HG02588 (cell line): ENCODE results near the gene SMIM38.
"Not testable (repeated sequence)": the region's sequence is repeated elsewhere in the genome, so short reads cannot be mapped to it uniquely, and the experiment has no call there.

ENCODE experiments used
- ATAC-seq: cut with Tn5 transposase; IDR thresholded peaks from one replicate; pipeline ENCODE4 v1.9.1; 2021; ENCODE audit warnings: mild to moderate bottlenecking, moderate library complexity; ENCODE audit not compliant: unreplicated experiment

SMIM38 gene

DNA sequence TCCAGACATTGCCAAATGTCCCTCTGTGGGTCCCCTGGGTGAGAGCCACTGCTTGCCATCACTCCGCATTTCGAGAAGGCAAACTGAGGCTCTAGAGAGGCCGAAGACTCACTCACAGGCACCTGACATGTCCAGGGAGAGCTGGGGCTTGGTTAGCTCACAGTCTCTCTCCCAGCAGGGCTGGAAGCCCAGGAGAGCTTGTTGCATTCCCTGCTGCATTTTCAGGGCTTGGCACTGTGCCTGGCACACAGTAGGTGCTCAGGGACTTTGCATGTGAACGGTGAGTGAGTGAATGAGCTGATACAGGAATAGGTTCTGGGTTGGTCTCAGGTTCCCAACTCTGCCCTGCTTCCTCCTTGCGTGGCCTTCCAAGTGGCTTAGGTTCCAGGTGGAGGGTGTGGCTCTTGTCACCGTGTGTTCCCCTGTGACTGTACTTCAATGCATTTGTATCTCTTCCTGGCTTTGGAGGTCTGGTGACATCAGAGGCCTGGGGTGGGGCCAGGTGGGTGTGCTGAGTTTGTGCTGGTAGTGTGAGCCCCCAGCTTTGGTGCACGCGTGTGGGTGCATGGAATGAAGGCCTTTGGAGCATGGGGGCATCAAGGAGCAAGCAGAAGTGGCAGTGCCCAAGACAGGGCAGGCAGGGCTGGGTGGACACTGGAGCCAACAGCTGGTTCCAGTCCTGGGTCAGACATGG is 18.4 kb upstream of the SMIM38 start:
- ATAC-seq: no peak

DNA sequence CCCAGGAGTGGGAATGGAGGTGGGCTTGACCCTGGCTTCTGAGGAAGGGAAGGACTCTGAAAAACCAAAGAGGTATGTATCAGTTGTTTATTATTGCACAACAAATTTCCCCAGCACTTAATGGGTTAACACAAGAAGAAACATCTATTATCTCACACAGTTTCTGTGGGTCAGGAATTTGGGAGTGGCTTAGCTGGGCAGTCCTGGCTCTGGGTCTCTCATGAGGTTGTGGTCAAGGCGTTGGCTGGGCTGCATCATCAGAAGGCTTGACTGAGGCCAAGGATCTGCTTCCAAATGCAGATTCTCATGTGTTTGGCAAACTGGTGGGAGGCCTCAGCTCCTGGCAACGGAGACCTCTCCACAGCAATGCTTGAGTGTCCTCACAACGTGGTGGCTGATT is 17.5 kb upstream of the SMIM38 start:
- ATAC-seq: no peak

DNA sequence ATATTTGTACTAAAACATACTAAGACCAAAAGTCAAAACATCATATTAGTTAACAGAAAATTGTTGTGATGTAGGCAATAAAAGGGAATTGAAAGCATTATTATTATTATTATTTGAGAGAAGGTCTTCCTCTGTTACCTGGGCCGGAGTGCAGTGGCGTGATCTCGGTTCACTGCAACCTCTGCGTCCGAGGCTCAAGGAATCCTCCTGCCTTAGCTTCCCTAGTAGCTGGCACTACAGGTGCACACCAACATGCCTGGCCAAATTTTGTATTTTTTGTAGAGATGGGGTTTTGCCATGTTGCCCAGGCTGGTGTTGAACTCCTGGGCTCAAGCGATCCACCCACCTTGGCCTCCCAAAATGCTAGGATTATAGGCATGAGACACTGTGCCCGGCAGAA is 15.6 kb upstream of the SMIM38 start:
- ATAC-seq: not testable (repeated sequence)

DNA sequence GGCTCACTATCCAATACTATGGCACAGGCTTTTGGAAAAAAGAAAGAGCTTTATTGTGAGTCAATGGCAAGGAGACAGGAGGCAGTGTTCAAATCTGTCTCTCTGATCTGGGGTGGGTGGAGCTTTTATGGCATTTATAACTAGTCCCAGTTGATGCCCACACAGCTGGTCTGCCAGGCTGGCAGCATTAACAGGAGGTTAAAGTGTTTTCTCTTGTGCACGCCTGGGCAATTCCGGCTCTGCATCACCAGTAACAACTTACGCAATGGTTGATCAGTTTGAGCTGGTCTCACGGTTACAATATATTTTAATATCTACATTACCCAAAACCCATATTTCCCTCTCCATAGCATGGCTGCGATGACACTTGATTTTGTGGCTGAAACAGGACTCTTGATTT is 15.1 kb upstream of the SMIM38 start:
- ATAC-seq: no peak

DNA sequence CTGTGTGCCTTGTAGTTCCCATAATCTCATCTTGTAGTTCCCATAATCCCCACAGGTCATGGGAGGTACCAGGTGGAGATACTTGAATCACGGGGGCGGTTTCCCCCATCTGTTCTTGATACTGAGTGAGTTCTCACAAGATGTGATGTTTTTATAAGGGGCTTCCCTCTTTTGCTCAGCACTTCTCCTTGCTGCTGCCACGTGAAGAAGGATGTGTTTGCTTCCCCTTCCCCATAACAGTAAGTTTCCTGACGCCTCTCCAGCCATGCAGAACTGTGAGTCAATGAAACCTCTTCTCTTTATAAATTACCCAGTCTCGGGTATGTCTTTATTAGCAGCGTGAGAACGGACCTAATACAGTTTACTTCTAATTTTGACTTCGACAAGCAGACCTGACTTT is 14.0 kb upstream of the SMIM38 start:
- no peak for ATAC-seq

DNA sequence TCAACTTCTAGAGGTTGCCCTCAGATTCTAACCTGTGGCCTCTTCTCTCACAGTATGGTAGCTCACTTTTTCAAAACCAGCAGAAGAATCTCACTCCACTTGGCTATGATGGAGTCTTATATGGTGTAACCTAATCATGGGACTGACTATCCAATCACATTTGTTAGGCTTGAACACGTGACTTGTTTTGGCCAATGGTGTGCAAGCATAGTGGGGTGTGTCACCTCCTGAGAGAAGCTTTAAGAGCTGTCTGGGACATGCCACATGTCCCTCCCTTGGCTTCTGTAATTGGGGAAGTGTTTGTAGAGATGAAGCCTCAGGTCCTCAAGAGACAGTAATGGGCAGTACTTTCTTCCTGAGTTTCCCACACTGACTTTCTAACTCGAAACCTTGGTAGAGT is 12.8 kb upstream of the SMIM38 start:
- no peak for ATAC-seq

DNA sequence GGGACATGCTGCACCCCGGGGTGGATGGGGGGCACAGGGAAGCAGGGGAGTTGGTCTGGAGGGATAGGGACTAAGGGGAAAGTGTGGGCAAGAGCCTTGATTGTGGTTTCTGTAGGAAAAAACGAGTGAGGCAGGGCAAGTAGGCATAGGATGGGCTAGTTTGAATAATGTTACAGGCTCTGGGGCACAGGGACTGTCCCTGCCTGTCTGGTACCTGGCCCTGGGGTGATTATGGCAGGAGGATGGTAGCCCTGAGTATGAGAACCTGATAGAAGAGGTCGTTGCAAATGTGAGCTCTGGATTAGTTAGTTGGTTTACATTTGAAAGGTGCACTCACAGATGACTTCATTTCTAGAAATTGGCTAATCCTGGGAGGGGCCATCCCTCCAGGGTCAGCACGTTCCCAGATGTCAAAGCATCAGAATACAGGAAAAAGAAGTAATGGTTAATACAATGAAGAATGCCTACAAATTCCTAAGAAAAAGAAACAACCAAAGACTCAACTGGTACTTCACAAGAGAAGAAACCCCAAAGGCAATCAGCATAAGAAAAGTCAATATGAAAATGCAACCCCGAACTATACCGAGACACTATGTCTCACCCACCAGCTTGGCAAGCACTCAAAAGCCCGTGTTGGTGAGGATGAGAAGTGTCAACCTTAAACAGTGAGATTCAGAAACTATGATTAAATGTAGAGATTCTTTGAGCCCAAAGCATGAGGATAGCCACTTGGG is 11.3 kb upstream of the SMIM38 start:
- no peak for ATAC-seq

DNA sequence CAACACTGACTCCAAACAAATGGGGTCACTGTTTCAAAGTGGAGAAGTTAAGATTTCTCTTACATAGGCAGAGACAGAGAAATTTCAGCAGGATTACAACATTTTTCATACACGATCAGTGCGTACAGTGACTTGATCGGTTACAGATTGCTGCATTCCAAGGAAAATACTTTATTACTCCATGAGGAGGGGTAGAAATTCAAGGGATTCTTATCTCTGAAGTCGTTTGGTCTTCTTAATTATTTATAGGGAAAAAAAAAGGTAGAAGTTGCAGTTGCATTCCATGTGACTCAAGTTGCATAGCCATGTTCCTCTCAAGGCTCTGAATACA is 10.7 kb upstream of the SMIM38 start:
- no peak for ATAC-seq

DNA sequence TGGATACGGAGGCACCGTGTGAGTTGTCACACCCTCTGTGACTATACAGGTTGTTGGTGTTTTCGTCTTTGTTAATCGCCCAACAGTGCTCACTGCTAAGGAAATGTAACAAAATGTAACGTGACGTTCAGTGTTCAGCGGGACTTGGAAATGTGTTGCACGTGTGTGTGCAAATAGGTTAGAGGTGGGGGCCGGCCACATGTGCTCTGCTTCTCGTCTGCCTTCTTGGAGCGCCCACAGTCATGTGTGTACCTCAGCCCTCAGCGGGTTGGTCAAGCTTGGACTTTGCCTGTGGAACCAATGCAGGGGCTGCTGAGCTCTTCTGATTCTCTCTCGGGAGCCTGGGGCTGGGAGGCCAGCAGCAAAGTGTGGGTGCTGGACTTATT is 7.4 kb upstream of the SMIM38 start:
- ATAC-seq: no peak

DNA sequence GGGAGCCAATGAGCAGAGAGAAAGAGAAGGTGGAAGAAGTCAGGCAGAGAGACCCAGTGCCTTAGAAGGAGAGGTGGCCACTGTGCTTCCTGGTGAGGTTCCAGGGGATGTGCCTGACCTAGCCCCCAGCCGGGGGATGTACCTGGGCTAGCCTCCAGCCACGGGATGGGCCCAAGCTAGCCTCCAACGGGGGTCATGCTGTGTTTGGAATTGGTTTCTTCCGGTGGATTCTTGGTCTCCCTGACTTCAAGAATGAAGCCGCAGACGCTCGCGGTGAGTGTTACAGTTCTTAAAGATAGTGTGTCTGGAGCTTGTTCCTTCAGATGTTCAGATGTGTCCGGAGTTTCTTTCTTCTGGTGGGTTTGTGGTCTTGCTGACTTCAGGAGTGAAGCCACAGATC is 6.9 kb upstream of the SMIM38 start:
- no peak for ATAC-seq

DNA sequence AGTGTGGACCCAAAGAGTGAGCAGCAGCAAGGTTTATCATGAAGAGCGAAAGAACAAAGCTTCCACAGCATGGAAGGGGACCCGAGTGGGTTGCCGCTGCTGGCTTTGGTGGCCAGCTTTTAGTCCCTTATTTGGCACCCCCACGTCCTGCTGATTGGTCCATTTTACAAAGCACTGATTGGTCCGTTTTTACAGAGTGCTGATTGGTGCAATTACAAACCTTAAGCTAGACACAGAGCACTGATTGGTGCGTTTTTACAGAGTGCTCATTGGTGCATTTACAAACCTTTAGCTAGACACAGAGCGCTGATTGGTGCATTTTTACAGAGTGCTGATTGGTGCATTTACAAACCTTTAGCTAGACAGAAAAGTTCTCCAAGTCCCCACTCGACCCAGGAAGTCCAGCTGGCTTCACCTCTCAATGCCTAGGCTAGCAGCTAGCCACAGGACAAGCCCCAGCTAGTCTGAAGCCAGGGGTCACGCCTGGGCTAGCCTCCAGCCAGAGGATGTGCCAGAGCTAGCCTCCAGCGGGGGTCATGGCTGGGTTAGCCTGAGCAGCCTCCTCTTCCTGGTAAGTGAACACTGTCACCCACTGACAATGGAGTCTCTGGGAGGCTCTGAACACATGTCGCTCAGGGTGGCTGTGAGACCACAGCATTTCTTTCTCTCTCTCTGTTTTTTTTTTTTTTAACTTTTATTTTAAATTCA is 6.2 kb upstream of the SMIM38 start:
- ATAC-seq: not testable (repeated sequence)

DNA sequence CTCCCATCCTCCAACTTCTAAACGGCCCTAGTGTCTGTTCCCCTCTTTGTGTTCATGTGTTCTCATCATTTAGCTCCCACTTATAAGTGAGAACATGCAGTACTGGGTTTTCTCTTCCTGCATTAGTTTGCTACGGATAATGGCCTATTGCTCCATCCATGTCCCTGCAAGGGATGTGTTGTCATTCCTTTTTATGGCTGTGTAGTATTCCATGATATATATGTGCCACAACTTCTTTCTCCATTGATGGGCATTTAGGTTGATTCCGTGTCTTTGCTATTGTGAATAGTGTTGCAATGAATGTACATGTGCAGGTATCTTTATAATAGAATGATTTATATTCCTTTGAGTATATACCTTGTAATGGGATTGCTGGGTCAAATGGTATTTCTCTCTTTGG is 5.6 kb upstream of the SMIM38 start:
- ATAC-seq: no peak

DNA sequence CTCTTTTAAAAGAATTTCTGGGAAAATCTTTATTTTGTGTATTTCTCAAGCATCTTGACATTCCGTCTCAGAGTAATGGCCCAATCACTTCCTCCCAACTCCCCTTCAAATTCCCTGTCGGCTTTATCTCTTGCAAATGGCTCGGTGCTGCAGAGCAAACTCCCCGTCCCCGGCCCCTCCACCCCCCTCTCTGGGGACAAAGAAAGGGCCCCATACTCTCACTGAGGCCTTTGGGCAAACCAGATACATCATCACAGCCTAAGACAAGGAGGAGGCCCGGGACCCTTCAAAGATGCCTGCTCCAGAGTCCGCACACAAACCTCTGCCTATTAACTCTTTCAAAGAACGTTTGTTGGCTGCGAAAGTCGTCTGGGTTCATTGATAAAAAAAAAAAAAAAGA is 3.9 kb upstream of the SMIM38 start:
- ATAC-seq: no peak

DNA sequence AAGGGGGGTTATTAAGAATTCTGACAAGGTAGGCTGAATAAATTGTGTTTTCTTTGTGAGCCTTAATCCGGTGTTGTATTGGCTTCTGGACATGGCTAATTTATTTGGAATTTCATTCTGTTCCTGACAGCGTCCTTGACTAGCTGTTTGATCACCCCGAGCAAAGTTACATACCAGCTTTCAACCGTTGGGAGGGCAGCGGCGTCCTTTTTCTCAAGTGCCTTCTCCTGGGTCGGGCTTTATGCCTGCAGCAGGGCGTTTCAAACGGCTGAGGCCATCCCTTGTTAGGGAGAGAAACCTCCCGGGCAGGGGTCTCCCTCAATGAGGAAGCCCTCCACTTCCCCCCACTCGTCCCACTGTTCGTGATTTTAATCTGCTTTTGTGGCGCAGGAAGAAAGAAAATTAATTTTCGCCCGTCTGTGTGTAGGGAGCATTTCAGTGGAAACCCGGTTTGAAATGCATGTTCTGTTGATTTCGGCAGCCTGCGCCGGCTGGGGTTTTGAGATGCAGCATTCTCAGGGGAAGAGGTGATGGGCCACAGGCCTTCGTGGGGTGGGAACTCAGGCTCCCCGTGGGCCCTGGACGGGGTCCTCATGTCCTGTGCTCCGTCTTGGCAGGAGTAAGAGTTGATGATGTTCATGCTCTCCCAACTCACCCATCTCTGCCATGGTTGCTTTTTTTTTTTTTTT is 2.9 kb upstream of the SMIM38 start:
- no peak for ATAC-seq

DNA sequence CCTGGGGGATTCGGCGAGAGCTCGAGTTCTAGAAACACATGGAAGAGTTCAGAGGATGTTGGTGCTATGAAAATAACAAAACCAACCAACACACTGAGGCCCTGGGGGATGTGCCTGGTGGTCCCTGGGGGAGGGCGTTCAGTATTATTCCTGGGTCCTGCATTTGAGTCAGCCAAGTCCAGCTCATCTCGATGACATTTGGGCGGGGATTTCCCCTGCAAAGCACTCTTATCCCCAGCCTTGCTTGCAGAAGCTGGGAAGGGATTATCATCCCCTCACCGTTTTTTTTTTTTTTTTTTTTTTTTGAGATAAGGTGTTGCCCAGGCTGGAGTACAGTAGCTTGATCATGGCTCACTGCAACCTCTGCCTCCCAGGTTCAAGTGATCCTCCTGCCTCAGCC is 2.1 kb upstream of the SMIM38 start:
- ATAC-seq: no peak

DNA sequence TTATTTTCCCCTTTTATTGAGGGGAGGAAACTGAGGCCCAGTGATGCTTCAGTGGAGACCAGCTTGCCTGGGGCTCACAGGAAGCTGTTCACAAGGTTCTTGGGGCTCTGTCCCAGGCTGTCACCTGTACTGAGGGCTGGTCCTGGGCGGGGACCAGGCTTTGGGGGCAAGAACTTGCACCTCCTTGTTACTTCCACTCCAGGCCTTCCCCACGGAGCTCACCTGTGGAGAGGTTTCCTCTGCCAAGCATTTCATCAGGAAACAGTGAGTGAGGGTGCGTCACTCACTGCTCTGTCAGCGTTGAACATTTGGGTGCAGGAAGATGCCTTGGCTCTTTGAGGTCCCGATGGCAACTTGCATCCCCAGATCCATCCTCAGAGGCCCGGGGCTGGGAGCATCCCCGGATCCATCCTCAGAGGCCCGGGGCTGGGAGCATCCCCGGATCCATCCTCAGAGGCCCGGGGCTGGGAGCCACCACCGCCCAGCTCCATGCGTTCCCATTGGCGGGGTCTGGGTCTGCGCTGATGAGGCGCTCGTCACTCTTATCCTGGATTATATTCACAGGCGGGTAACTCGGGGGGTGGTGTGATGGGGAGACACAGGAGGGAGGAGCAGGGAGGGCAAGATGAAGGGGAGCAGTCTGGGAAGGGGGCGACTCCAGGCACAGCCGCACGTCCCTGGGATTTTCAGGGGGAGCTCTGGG is 1.4 kb upstream of the SMIM38 start:
- ATAC-seq: no peak

DNA sequence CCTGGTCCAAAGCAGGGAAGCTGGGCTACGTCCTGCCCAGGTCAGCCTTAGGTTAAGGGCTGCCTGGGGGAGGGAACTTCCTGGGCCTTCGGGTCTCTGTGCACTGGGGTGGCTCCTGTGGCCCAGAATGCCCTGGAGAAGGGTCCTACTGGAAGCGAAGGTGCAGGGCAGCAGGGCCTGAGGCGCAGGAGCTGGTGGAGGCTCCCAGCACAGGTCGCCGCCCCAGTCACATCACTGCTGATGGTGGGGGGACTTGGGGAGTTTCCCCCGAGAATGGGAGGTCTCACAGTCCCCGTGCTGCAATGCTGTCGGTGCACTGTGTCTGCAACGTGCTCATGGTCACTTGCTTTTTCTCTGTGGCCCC is 815 bp upstream of the SMIM38 start:
- no peak for ATAC-seq

DNA sequence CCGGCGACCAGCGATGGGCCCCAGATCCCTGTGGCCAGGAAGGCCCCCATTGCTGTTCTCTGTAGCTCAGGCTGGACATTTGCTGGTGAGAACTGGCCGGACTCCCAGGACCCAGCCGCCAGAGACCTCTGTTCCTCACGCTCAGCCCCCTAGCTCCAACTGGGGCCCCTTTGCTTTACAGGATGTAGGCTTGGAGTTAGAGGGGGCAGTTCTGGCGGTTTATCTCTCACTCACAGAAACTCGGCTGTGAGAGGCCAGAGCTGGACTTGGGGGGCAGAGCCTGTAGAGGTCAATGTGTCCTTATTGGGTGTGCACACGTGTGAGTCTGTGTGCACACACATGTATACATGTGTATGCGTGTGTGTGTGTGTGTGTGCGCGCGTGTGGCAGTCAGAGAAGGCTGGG is 502 bp downstream of the SMIM38 start:
- ATAC-seq: no peak

DNA sequence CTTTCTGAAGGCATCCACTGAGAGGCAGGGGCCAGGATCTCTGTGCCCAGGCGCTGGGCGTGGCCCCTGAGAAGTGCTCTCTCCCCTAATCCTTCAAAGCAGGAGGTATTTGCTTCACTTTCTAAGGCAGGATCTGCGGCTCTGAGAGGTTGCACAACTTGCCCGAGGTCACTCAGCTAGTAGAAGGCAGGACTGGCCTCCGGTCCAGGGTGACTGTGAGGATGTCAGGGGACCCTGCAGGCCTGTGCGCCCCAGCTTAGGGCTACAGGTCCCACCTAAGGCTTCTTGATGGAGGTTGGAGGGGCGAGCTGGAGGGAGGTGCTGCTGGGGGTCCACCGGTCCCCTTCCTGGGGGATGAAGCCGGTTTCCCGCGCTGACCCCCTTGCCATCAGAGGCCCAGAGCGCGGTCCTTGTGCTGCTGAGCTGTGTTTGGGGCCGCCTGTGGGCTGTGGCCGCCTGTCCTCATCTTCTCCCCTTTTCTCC is 979 bp downstream of the SMIM38 start:
- no peak for ATAC-seq

DNA sequence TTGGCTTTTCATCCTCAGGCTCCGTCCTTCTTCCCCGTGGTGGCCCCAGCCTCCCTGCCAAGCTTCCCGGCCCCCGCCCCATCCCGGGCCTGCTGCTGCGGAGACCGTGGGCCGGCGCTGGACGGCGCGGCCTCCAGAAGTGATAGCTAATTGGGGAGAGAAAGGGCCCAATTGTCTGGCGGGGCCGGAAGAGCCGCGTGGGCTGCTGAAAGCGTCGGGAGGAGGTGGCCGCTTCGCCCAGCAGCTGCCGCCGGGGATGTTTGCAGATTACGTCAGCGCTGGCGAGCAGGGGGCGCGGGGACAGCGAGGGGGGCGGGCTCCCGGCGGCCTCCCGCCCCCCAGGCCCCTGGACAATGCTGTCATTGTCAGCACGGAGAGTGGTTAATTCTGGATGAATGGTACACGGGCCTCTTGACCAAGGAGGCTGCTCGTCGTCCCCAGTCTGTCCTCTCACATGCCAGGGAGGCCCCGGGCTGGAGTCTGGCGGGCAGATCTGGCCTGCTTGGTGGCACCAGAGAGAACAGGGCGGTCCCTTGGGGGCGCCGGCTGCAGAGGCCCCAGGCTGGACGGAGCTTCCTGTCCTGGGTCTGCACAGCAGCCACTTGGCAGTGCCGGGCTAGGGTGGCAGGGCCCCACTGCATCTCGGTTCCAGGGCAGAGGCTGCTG is 1.6 kb downstream of the SMIM38 start:
- no peak for ATAC-seq

DNA sequence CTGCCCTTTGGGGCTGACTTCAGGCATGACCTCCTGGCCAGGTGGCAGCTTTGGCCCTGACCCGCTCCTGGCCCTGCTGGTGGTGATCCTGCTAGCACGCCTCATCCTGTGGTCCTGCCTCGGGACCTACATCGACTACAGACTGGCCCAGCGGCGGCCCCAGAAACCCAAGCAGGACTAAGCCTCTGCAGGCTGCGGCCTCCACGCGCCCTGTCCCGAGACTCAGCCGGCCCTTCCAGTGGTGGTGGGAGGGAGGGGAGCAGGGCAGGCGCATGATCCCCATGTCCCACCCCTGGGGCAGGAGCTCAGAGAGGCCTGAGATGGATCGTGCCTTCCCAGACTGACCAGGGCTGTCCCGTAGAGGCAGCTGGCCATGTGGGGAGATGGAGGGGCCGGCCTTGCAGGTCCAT is 2.1 kb downstream of the SMIM38 start:
- no peak for ATAC-seq
